ENCODE measurements around the gene ASCL2. TPM values are rescaled to one million over a fixed set of nuclear protein-coding genes. Genes with fewer than 3 reads are reported as not detected.

The ASCL2 gene
- total RNA-seq, 1 donor: not detected

DNA sequence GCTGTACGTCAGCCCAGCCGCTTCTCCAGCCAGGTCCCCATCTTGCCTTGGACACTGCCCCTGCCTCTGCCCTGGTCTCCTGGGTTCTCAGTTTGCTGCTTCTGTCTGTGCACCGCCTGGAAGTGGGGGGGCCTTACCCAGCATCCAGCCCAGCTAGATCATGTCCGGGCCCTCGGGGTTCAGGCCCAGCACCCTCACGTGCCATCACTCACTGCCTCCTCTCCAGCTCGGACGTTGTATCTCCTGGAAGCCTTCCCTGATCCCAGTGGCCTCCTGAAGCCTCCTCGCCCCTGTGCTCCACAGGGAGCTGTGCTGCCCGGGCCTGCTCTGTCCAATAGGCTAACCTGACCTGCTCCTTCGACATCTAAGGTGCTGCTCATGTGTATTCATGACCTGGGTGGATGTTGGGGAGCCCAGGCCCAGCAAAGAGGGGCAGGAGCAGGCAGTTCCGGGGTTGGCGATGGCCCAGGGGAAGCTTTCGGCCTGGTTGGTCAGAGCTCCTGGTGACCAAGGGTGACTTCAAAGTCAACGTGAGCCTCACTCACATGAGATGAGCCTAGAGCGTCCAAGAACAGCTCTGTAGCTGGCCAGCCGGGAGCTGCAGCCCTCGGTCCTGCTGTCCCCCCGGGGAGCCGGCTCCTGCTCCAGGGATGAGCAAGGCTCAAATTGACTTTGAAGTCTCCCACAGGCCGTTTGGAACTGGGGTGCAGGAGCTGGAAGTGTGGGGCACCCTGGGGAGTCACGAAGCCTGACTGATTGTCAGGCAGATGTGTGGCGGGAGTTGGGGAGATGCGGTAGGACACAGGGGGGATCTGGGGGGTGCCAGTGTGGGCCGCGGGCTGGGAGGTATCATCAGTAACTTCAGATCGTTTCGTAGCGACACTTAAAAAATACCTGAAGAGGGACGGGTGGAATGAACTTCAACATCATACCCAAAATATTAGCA is 5.2 kb upstream of the ASCL2 start:
- TF ChIP-seq, protein P1, sequence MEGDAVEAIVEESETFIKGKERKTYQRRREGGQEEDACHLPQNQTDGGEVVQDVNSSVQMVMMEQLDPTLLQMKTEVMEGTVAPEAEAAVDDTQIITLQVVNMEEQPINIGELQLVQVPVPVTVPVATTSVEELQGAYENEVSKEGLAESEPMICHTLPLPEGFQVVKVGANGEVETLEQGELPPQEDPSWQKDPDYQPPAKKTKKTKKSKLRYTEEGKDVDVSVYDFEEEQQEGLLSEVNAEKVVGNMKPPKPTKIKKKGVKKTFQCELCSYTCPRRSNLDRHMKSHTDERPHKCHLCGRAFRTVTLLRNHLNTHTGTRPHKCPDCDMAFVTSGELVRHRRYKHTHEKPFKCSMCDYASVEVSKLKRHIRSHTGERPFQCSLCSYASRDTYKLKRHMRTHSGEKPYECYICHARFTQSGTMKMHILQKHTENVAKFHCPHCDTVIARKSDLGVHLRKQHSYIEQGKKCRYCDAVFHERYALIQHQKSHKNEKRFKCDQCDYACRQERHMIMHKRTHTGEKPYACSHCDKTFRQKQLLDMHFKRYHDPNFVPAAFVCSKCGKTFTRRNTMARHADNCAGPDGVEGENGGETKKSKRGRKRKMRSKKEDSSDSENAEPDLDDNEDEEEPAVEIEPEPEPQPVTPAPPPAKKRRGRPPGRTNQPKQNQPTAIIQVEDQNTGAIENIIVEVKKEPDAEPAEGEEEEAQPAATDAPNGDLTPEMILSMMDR (IDR thresholded peaks at IDR 0.05; ENCODE audit: insufficient read depth, low read depth, low read length): no peak
- DNase-seq (ENCODE audit: low read depth): no peak

DNA sequence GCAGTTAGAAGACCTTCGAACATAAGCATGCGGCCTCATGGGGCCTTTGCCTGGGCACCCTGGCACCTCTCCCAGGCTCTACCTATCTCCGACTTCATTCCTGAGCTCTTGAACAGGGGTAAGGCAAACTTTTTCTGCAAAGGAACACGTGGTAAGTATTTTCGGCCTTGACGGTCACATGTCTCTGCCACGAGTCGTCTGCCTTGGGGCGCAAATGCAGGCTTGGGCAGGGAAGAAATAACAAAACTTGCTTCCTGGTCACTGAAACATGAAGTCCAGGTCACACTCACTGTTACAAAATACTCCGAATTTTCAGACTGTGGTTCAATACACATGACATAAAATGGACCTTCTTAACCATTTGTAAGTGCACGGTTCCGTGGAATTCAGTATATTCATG is 3.4 kb upstream of the ASCL2 start:
- TF ChIP-seq, protein P1 (IDR thresholded peaks at IDR 0.05; ENCODE audit: insufficient read depth, low read depth, low read length): no peak
- no peak for DNase-seq (ENCODE audit: low read depth)

More for the DNA sequence above, 5.2 kb upstream of the ASCL2 start:
- no peak overlapping the region for H3K4me3 ChIP-seq (ENCODE audit: low read depth, low read length)

DNA sequence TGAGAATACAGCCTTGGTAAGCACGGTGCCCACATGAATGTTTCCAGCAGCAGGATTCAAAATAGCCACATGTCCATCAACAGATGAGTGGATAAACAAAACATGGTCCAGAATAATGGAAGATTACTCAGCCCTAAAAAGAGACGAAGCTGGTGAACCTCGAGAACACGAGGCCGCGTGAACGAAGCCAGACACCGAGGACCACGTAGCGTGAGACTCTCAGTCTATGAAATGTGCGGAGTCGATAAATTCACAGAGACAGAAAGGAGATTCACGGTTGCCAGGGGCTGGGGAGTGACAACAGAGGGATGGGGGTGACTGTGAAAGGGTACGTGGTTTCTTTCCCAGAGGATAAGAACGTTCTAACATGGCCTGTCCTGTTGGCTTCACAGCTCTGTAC is 2.9 kb upstream of the ASCL2 start:
- TF ChIP-seq, protein P1 (IDR thresholded peaks at IDR 0.05; ENCODE audit: insufficient read depth, low read depth, low read length): no peak
- DNase-seq (ENCODE audit: low read depth): no peak
- H3K4me3 ChIP-seq (ENCODE audit: low read depth, low read length): no peak overlapping the region

More for the DNA sequence above, 3.4 kb upstream of the ASCL2 start:
- H3K4me3 ChIP-seq (ENCODE audit: low read depth, low read length): no peak overlapping the region

DNA sequence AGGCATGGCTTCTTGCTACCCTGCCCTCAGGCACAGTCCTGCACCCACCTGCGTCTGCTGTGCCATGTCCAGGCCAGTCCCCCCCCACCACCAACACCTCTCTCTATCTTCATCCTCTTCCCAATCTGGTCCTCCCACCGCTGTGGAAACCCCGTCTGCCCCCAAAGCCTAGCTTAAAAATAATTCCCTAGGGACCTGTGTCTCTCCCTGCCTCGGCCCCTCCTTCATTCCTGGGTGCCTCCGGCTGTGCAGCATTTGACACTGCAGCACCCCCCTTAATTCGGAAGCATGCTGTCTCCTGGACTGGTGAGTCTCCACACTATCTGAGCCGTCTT is 2.5 kb upstream of the ASCL2 start:
- DNase-seq (ENCODE audit: low read depth): no peak
- TF ChIP-seq, protein P1 (IDR thresholded peaks at IDR 0.05; ENCODE audit: insufficient read depth, low read depth, low read length): no peak
- H3K4me3 ChIP-seq (ENCODE audit: low read depth, low read length): no peak overlapping the region

DNA sequence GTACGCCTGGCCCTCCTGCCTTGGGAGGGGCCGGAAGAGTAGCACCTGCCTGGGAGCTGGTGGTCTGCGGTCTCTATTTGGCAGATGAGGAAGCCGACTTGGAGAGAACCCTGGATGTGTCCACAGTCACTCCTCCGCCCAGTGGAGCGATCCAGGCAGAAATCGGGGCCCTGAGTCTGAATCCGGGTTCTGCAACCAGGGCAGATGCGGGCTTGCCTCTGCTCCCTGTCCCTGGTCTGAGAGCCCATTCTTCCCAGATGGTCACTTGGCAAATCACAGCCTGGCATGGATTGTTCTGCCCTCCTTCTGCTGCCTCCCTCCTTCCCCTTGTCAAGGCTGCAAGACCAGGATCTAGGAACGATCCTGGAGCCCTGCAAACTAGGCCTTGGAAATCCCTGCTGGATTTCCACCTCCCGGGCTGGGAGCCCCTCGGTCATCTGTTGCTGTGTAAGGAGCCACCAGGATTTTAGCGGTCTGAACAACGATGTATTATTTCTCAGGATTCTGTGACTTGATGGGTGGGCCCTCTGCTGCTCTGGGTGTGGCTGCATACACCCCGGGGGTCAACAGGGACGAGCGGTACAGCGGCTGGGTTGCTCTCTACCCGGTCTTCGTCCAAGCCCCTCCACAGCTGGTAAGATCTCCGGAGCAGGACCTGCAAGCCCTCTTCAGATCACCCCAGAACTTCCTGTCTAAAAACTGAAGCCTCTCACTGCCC is 2.0 kb upstream of the ASCL2 start:
- no peak for DNase-seq (ENCODE audit: low read depth)
- TF ChIP-seq, protein P1 (IDR thresholded peaks at IDR 0.05; ENCODE audit: insufficient read depth, low read depth, low read length): no peak

DNA sequence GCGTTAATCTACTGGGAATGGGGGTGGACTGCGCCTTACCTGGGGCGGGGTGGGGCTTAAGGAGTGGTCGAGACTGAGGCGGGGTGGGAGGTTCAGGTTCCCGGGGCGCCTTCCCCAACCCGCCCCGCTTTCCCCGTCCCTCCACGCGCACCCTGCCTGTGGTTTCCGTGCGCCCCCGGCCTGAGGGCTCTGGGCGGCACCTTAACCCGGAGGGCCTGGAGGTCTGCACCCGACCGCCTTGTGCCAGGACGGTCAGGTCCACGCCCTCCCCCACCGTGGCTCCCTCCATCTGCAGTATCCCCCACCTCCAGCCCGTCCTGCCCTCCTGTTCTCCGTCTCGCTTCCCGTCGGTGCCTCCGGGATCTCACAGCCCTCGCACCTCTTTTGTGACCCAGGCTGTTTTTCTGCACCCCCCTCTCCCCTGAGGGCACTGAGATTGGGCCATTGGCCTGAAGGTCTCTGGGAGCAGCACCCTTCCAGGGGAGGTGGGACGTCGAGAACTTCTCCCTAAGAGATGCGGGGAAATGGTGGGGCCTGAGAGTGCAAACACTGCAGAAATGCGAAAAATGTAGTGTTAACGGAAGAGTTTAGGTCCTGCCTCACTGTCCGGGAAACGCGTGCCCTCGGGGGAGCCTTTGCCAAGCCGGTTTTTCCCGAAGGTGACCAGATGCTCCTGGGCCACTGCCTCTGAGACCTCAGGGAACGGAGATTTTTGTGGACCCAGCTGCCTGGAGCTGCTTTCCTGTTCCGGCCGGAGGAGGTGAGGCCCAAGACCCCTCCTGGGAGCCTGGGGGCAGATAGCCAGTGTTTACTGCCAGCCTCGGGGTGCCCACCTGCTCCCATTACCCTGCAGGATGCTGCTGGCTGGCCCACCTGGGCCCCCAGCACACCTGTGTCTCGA is 1.2 kb upstream of the ASCL2 start:
- DNase-seq (ENCODE audit: low read depth): no peak

More for the DNA sequence above, 2.0 kb upstream of the ASCL2 start:
- H3K4me3 ChIP-seq (ENCODE audit: low read depth, low read length): no peak overlapping the region

More for the DNA sequence above, 1.2 kb upstream of the ASCL2 start:
- no peak overlapping the region for H3K4me3 ChIP-seq (ENCODE audit: low read depth, low read length)
- TF ChIP-seq, protein P1 (IDR thresholded peaks at IDR 0.05; ENCODE audit: insufficient read depth, low read depth, low read length): no peak
